Loucy (cell line): ENCODE measurements around the gene TMPRSS6.

ENCODE experiments used
- H2AFZ ChIP-seq: fragments of 200-600 bp; sonication (generic); 2 replicates; pipeline ENCODE4 v1.6.0; 2016; ENCODE audit warnings: antibody characterized with exemption, mild to moderate bottlenecking, low read length, moderate library complexity
- H3F3A ChIP-seq: fragments of 200-600 bp; 2 replicates; pipeline ENCODE4 v1.6.0; 2016; ENCODE audit warnings: antibody characterized with exemption, low read depth, mild to moderate bottlenecking
- H3K27me3 ChIP-seq: fragments of 200-600 bp; sonication (generic); 2 replicates; pipeline ENCODE4 v1.6.1; 2014; ENCODE audit warnings: low read length, mild to moderate bottlenecking; ENCODE audit not compliant: insufficient read depth, poor library complexity, severe bottlenecking
- H3K36me3 ChIP-seq: fragments of 200-600 bp; sonication (generic); 2 replicates; pipeline ENCODE4 v1.6.1; 2016; ENCODE audit warnings: low read length; ENCODE audit not compliant: insufficient read depth
- H3K4me1 ChIP-seq: fragments of 200-600 bp; sonication (generic); 2 replicates; pipeline ENCODE4 v1.5.1; 2014; ENCODE audit warnings: low read length, mild to moderate bottlenecking; ENCODE audit not compliant: insufficient read depth, poor library complexity, severe bottlenecking
- H3K4me2 ChIP-seq: fragments of 200-600 bp; sonication (generic); 2 replicates; pipeline ENCODE4 v1.6.0; 2014; ENCODE audit warnings: antibody characterized with exemption, low read length, low read depth, mild to moderate bottlenecking; ENCODE audit not compliant: poor library complexity, severe bottlenecking
- H3K4me3 ChIP-seq: fragments of 200-600 bp; sonication (generic); 2 replicates; pipeline ENCODE4 v1.5.1; 2014; ENCODE audit warnings: low read length, mild to moderate bottlenecking, mixed read lengths; ENCODE audit not compliant: poor library complexity, severe bottlenecking
- H3K79me2 ChIP-seq: fragments of 200-600 bp; sonication (generic); 2 replicates; pipeline ENCODE4 v1.6.1; 2014; ENCODE audit warnings: low read length; ENCODE audit not compliant: insufficient read depth
- H3K9ac ChIP-seq: fragments of 200-600 bp; sonication (generic); 2 replicates; pipeline ENCODE4 v1.6.0; 2014; ENCODE audit warnings: mild to moderate bottlenecking, low read depth, low read length, moderate library complexity; ENCODE audit not compliant: poor library complexity, severe bottlenecking
- H3K9me2 ChIP-seq: fragments of 200-600 bp; sonication (generic); replicated peaks from 2 replicates; pipeline ENCODE4 v1.6.1; 2016; ENCODE audit warnings: low read depth, low read length, mixed read lengths
- H3K9me3 ChIP-seq: fragments of 200-600 bp; sonication (generic); 2 replicates; pipeline ENCODE4 v1.6.1; 2014; ENCODE audit warnings: mild to moderate bottlenecking, antibody characterized with exemption, low read length, low read depth; ENCODE audit not compliant: insufficient read depth
- H4K20me1 ChIP-seq: fragments of 200-600 bp; sonication (generic); 2 replicates; pipeline ENCODE4 v1.6.0; 2014; ENCODE audit warnings: antibody characterized with exemption, low read length, mild to moderate bottlenecking; ENCODE audit not compliant: insufficient read depth, poor library complexity, severe bottlenecking
- CTCF ChIP-seq: fragments of 200-600 bp; sonication (generic); conservative IDR thresholded peaks from 2 replicates; pipeline ENCODE4 v1.5.1; 2014; ENCODE audit warnings: mild to moderate bottlenecking, antibody characterized with exemption, low read length
- EZH2phosphoT487 ChIP-seq: fragments of 200-600 bp; IDR thresholded peaks from 2 replicates; pipeline ENCODE4 v1.6.1; 2018; ENCODE audit warnings: antibody characterized with exemption, mild to moderate bottlenecking, moderate library complexity, borderline replicate concordance

The TMPRSS6 gene

DNA sequence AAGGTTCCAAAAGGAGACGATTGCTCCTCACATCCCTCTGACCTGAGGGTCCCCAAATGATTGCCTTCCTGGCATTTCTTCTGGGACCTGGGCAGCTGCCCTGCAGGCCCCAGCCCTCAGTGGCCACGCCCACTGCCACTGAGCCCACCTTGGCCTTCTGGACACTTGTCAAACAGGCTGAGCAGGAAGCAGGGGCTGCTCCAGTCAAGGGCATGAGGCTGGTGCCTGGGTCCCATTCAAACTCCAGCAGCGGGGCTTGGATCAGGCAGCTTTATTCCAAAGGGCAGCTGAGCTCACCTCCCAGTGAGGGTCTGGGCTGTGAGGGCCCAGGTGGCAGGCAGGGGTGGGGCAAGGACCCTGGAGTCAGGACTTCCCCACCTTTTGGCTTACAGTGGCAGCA is 44.3 kb downstream of the TMPRSS6 start:
- Histone ChIP-seq H3K4me3 (no peak overlapping the region), H2AFZ (no peak overlapping the region), H3K79me2 (no peaks in the 10 kb centered on the region), H3K27me3 (no peaks in the 10 kb centered on the region), H3K4me2 (no peak overlapping the region), H3F3A (no peaks in the 10 kb centered on the region), H3K4me1 (peaks cover under 1% of the 10 kb centered on the region), H3K9me2 (no peaks in the 10 kb centered on the region), H3K36me3 (no peaks in the 10 kb centered on the region), H3K9me3 (no peaks in the 10 kb centered on the region), H3K9ac (no peak overlapping the region), H4K20me1 (no peaks in the 10 kb centered on the region)
- TF ChIP-seq CTCF: no peak
- no peak for TF ChIP-seq EZH2phosphoT487

DNA sequence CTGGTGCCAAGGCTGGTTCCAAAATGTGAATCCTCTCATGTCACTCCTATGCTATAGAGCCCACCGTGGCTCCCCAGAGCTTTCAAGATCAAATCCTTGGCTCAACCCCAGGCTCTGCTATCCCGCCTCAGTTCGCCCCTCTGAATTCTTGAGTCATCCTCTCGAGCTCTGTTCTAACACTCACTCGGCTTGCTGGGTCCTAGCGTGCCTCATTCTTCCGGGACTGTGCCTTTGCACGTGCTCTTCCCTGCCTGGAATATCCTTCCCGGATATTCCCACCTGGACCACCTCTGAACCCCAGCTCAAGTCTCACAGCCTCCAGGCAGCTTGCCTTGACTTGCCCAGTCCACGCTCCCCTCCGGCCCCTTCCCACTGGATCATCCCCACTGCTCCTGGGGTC is 45.0 kb downstream of the TMPRSS6 start:
- Histone ChIP-seq H3K4me1 (peaks cover 6% of the 10 kb centered on the region), H3K9me2 (no peaks in the 10 kb centered on the region), H3F3A (no peaks in the 10 kb centered on the region), H3K9ac (no peak overlapping the region), H3K27me3 (no peaks in the 10 kb centered on the region), H3K4me3 (no peak overlapping the region), H4K20me1 (no peaks in the 10 kb centered on the region), H2AFZ (no peak overlapping the region), H3K79me2 (no peaks in the 10 kb centered on the region), H3K4me2 (no peak overlapping the region), H3K36me3 (no peaks in the 10 kb centered on the region), H3K9me3 (no peaks in the 10 kb centered on the region)
- TF ChIP-seq EZH2phosphoT487 (no peak), CTCF (no peak)

DNA sequence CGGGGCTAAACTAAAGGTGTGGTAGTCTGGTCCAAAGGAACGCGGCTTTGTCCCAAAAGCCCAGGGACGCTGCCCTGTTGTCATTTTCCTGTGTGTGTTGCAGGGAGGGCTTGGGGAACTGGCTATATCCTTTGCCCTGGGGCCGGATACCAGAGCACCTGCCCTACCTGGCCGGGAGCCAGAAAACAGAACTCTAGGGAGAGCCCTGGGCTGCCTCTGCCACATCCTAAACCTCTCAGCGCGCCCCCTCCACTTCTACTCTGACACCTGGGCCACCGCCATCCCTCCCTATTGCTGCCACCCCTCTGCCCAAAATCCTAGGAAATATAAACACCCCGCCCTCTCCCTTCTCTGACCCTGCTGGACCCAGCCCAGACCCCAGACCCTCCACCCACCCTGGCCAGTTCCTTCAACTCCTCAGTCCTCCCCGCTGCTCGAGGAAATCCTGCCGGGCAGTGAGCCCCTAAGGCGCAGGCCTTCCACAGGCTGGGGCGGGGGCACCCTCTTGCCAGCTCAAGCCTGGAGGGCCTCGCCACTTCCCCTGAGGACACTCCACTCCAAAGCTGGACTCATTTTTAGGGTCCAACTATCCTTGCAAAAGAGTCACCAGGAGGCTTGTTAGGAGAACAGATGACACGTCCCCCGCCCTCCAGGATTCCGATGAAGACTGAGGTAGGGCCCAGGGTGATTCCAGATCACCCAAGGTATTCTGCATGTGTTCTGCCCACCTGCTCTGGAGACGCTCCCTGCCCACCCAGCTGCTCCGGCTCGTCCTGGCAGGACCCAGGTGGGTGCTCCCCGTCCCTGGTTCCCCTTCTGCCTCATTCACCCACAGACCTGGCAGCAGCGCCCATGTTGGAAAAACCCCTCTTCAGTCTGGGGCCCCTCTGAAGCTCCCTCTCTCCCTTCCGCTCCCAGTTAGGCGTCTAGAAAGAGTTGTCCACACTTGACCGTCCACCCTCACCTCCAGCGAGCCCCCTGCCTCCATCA is 45.8 kb downstream of the TMPRSS6 start:
- H3K9ac ChIP-seq: no peak overlapping the region
- H3K4me3 ChIP-seq: no peak overlapping the region
- H4K20me1 ChIP-seq: no peaks in the 10 kb centered on the region
- no peaks in the 10 kb centered on the region for H3K9me2 ChIP-seq
- no peak overlapping the region for H3K4me2 ChIP-seq
- no peaks in the 10 kb centered on the region for H3F3A ChIP-seq
- no peaks in the 10 kb centered on the region for H3K79me2 ChIP-seq
- peaks cover 6% of the 10 kb centered on the region for H3K4me1 ChIP-seq
- no peaks in the 10 kb centered on the region for H3K36me3 ChIP-seq
- H3K27me3 ChIP-seq: no peaks in the 10 kb centered on the region
- no peaks in the 10 kb centered on the region for H3K9me3 ChIP-seq
- H2AFZ ChIP-seq: no peak overlapping the region
- no peak for TF ChIP-seq EZH2phosphoT487
- TF ChIP-seq CTCF: no peak
